ENCODE data around the gene OR4S2. TPM values are rescaled to one million over a fixed set of nuclear protein-coding genes. Genes with fewer than 3 reads are reported as not detected.

The OR4S2 gene
- total and polyA plus RNA-seq, 2 of the 8 experiments (the other 6 are each of a cell fraction or from before 2014, with no cell fraction given), result not detected

- H3K9me3 ChIP-seq (ENCODE audit: insufficient read depth in 2 of 2, low read depth in 1 of 2, low read length in 1 of 2), result peaks cover 22 to 41% of the 10 kb centered on the region in 2 experiments
- H2BK5ac ChIP-seq (ENCODE audit: low read depth, low read length), result no peak overlapping the region
- no peaks in the 10 kb centered on the region for H3K4me1 ChIP-seq (replicated peaks in 1 of 4; ENCODE audit: control insufficient read depth in 3 of 4, insufficient read depth in 4 of 4, low read length in 3 of 4)
- H3K9ac ChIP-seq (replicated peaks in 1 of 4; ENCODE audit: extremely low read depth in 1 of 4, low read depth in 3 of 4, low read length in 3 of 4), result no peak overlapping the region
- H2BK20ac ChIP-seq (ENCODE audit: low read length), result no peak overlapping the region
- no peak overlapping the region for H3K23ac ChIP-seq (ENCODE audit: insufficient read length)
- no peak overlapping the region for H3K4me3 ChIP-seq (ENCODE audit: extremely low read depth in 1 of 4, insufficient read depth in 2 of 4, low read depth in 3 of 4, low read length in 4 of 4)
- H2BK15ac ChIP-seq (ENCODE audit: low read length), result no peak overlapping the region
- no peak overlapping the region for H2BK120ac ChIP-seq (replicated peaks; ENCODE audit: low read depth, low read length)
- H3K56ac ChIP-seq (replicated peaks; ENCODE audit: insufficient read length, low read depth, low read length), result no peak overlapping the region
- no peak overlapping the region for H3K14ac ChIP-seq (ENCODE audit: insufficient read length)
- no peaks in the 10 kb centered on the region for H3K23me2 ChIP-seq (ENCODE audit: low read depth, low read length)
- FAIRE-seq, result no peak
- no peaks in the 10 kb centered on the region for H3K27me3 ChIP-seq (replicated peaks in 1 of 4; ENCODE audit: control insufficient read depth in 3 of 4, extremely low read depth in 1 of 4, insufficient read depth in 3 of 4, low read length in 3 of 4)
- H3K36me3 ChIP-seq (ENCODE audit: control insufficient read depth in 2 of 4, insufficient read depth in 4 of 4, low read length in 3 of 4), result no peaks in the 10 kb centered on the region
- CTCF ChIA-PET (ENCODE audit: partially characterized antibody), result no interaction called here
- no peak overlapping the region for H3K4ac ChIP-seq (replicated peaks; ENCODE audit: insufficient read length, low read depth, low read length)
- no peak overlapping the region for H3K4me2 ChIP-seq (ENCODE audit: insufficient read depth in 1 of 2, low read depth in 2 of 2, low read length in 2 of 2)
- no peak overlapping the region for H2AK5ac ChIP-seq (ENCODE audit: low read depth, low read length)
- H3K79me2 ChIP-seq (ENCODE audit: control insufficient read depth in 1 of 2, insufficient read depth in 2 of 2, low read length in 2 of 2), result no peaks in the 10 kb centered on the region
- no peak overlapping the region for H4K8ac ChIP-seq (ENCODE audit: extremely low read depth, insufficient read depth, low read length)
- POLR2A ChIA-PET (ENCODE audit: partially characterized antibody), result no interaction called here
- no peaks in the 10 kb centered on the region for H4K20me1 ChIP-seq (replicated peaks in 1 of 2; ENCODE audit: control insufficient read depth in 1 of 2, insufficient read depth in 2 of 2, low read length in 2 of 2)
- no peak overlapping the region for H4K91ac ChIP-seq (replicated peaks; ENCODE audit: insufficient read length, low read length)
- no peak for DNase-seq (ENCODE audit: low read depth in 1 of 2, low spot score in 2 of 2)
- no peak overlapping the region for H4K5ac ChIP-seq (ENCODE audit: insufficient read length, low read depth, low read length)
- no peak overlapping the region for H2AFZ ChIP-seq (ENCODE audit: low read length)
- no peaks in the 10 kb centered on the region for H3K79me1 ChIP-seq (ENCODE audit: low read depth, low read length)
- no peak overlapping the region for H3K27ac ChIP-seq (ENCODE audit: low read depth, low read length)
- no peak overlapping the region for H3K18ac ChIP-seq (ENCODE audit: extremely low read depth, low read length)
- H2BK12ac ChIP-seq (ENCODE audit: low read depth, low read length), result no peak overlapping the region
- TF ChIP-seq CBX8 (IDR thresholded peaks at IDR 0.05; ENCODE audit: borderline replicate concordance, low read depth, low read length), result no peak
- TF ChIP-seq POU5F1 (IDR thresholded peaks at IDR 0.05; ENCODE audit: low read depth, low read length), result no peak
- no peak for TF ChIP-seq MAFK (IDR thresholded peaks at IDR 0.05; ENCODE audit: low read depth, low read length)
- no peak for TF ChIP-seq CTBP2 (IDR thresholded peaks at IDR 0.05; ENCODE audit: borderline replicate concordance, insufficient read depth, insufficient read length, low read length)
- no peak for TF ChIP-seq RFX5 (IDR thresholded peaks at IDR 0.05; ENCODE audit: borderline replicate concordance, low read depth, low read length)
- TF ChIP-seq TBP (IDR thresholded peaks at IDR 0.05; ENCODE audit: low read depth, low read length), result no peak
- no peak for TF ChIP-seq TAF7 (optimal IDR thresholded peaks at IDR 0.05; ENCODE audit: borderline replicate concordance, low read depth, low read length)
- TF ChIP-seq BACH1 (IDR thresholded peaks at IDR 0.05; ENCODE audit: low read length), result no peak
- no peak for TF ChIP-seq CEBPB (IDR thresholded peaks at IDR 0.05; ENCODE audit: low read depth, low read length)
- TF ChIP-seq SRF (IDR thresholded peaks at IDR 0.05; ENCODE audit: low read depth, low read length), result no peak
- no peak for TF ChIP-seq CHD1 (IDR thresholded peaks at IDR 0.05; ENCODE audit: low read depth, low read length)
- no peak for TF ChIP-seq POLR2A (IDR thresholded peaks at IDR 0.05; ENCODE audit: control extremely low read depth in 1 of 2, low read depth in 2 of 2, low read length in 2 of 2)
- no peak for TF ChIP-seq CBX5 (IDR thresholded peaks at IDR 0.05; ENCODE audit: low read depth, low read length)
- TF ChIP-seq PHF8 (conservative IDR thresholded peaks at IDR 0.05; ENCODE audit: low read depth, low read length), result no peak
Observed at GRCh38 chr11:55655096-55655495, 7.0 kb downstream of the OR4S2 start.

Data from H1 (cell line).